Measurements from ENCODE around the gene SEMA6A.

The SEMA6A gene

DNA sequence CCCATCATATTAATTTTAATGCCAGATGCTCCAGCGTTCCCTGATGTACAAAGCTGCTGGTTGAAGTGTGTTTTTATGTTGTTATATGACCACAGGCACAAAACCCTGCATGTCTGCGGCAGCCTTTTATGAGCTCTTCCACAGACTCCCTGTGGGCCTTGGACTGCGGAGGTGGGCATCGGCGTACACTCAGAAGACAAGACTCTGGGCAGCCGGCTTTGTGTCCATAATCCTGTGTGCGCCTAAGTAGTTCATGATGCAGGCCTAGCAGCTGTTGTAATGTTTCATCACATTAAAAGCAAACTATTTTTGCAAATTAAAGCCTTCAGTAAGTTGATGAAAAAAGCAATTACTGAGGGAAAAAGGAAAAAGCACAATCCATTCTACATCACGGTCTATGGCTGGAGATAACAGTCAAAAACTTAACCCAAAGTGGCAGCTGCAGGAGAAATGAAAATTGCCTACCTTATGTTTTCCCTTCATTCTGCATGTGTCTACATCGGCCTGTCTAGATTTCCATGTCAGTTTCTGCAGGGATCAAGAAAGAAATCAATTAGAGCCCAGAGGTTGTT is 78.8 kb downstream of the SEMA6A start:
- no peak for DNase-seq (ENCODE audit: low read depth, low spot score)

- DNase-seq (ENCODE audit: low read depth, low spot score) = no peak
Observed at GRCh38 chr5:116494784-116495450, 79.7 kb downstream of the SEMA6A start.

DNA sequence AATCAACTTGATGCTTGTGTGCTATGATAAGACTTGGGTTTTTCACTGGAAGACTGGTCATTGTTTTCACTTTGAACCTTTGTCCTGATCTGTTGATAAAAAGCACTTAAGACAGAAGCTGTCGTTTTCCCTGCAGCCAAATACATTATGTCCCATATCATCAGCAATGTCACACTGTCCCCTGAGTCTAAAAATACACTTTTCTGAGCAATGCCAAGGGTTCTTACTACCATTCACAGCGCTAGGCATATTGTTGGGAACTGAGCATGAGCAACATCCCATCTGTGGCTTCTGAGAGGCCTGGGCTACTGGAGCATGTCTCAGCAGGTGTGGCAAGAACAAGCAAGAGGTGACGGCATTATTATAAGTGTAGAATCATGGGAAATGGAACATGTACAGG is 81.8 kb downstream of the SEMA6A start:
- DNase-seq (ENCODE audit: low read depth, low spot score) = no peak

DNA sequence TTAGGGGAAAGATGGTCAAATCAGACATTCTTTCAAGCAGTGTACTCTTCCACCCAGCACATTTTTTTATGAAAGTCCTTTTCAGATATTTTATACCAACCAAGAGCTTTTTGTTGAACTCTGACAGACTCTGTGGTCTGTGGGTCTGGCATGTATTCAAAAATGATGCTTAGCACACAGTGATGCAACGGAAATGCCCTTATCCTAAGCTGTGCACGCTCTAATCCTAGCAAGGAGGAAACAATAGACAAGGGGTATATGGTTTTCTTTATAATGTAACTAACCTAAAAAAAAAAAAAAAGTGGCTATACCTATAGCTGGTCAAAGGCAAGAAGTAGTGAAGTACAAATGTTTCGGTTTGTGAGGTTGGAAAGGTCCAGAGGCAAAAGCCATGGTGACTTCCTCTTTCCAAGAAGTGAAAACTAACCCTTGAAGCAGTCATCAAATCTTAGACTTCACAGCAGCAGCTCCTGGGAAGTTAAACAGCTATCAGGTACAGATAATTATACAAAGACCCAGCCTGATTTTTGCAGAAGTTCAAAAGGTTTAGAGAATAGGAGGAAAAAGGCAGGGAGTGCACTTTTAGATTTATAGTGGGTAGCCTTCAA is 82.5 kb downstream of the SEMA6A start:
- DNase-seq (ENCODE audit: low read depth, low spot score) = no peak

DNA sequence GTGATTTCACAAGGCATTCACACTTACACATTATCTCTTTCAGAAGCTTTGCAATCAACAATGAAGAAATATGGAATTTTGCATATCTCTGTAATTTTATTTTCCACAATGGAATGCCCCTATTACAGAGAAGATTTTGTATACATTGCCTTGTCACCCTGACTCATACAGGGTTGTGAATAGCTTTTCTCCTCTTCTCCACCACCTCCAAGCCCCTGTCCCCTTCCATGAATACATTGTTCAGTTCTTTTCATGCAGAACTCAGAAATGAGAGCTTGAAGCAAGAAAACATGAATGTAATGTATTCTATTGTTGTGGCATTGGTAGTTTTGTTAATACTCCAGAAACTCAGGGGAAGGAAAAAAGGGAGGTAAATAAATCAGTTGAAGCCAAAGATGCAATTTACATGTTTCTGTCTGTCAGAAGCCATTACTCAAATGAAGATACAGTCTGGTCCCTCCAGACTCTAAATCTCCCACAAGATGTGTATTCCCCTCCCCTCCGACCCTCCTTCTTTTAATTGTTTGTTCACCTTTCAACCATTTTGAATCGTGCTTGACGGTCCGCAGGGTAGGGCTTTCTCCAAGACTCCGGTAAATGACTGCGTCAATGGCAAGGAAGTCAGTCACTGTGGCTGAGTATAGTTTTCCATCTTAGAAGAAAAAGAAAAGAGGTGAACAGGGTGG is 86.1 kb downstream of the SEMA6A start:
- DNase-seq (ENCODE audit: low read depth, low spot score) = no peak

GRCh38 chr5:116487045-116487444 is 87.6 kb downstream of the SEMA6A start:
- no peak for DNase-seq (ENCODE audit: low read depth, low spot score)

GRCh38 chr5:116486588-116486987 is 88.0 kb downstream of the SEMA6A start:
- DNase-seq (ENCODE audit: low read depth, low spot score) = no peak

DNA sequence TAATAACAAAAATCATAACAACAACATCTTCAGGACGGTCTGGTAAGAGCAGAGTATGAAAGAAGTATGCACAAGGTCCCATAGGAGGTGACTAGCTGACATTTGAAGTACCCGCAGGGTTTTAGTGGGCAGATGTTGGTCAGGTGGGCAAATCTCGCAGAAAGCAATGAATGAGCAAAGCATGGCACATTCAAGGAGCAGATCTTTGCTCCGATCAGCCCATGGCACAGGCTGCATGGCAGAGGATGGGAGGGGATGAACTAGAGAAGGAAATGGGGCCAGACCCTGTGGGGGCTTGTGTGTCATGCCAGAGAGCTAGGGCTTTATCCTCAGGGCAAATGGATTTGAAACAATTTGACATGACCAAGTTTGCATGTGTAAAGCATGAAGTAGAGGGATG is 90.0 kb downstream of the SEMA6A start:
- DNase-seq (ENCODE audit: low read depth, low spot score) = no peak

- DNase-seq (ENCODE audit: low read depth, low spot score) = no peak
Observed at GRCh38 chr5:116482394-116482793, 92.2 kb downstream of the SEMA6A start.

- DNase-seq (ENCODE audit: low read depth, low spot score) = no peak
Observed at GRCh38 chr5:116480894-116481510, 93.6 kb downstream of the SEMA6A start.

- no peak for DNase-seq (ENCODE audit: low read depth, low spot score)
Observed at GRCh38 chr5:116479776-116480675, 94.6 kb downstream of the SEMA6A start.

DNA sequence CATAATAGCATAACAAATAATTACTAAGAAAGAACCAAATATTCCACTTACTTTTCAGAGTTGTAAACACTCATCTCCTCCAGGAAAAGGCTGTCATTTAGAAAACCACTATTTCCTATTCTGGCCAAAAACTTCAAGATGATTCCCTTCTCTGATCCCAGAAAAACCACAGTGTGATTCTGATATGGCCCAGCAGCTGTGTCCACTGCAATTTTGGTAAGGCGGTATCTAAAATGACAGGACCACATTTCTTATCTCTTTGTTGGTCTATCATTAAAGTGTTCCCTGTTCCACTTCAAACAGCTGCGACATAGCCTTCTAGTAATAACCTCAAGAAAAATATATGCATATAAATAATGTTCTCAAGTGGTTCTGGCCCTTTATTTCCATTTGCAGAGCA is 96.1 kb downstream of the SEMA6A start:
- DNase-seq (ENCODE audit: low read depth, low spot score) = no peak

- no peak for DNase-seq (ENCODE audit: low read depth, low spot score)
Observed at GRCh38 chr5:116476897-116477537, 97.6 kb downstream of the SEMA6A start.

DNA sequence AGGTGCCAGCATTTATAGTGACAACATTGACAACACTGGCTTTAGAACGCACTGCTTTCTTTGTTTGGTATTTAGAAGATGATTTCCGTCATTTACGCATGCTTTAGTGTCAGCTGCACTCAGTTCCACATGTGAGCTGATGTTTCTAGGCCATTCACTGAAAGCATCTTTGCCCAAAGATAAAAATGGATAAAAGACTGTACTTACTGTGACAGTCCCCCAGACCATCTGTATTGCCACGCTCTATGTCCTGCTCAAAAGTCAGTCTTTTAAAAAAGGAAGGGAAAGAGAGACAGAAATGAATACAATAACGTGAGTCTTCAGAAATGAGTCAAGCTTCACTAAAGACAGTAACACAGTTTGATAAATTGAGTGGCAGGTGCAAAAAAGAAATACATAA is 99.3 kb downstream of the SEMA6A start:
- no peak for DNase-seq (ENCODE audit: low read depth, low spot score)

DNA sequence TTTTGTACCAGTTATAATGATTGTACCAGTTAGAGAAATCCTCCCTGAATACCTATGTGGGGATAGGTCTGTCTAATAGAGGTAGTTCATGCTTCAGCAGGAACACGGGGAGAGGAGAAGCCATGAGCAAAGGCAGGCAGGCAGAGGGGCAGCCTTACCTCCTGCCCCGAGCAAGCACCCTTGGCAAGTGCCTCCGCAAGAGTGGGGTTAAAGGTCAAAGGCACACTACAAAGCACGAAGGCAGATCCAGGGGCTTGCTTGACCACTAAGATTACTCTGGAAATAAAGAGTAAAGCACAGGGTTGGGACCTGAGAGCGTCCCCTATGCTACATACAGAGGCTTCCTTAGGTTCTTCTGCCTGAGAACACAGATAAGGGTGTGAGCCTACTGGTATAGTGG is 100.9 kb downstream of the SEMA6A start:
- DNase-seq (ENCODE audit: low read depth, low spot score) = no peak

DNA sequence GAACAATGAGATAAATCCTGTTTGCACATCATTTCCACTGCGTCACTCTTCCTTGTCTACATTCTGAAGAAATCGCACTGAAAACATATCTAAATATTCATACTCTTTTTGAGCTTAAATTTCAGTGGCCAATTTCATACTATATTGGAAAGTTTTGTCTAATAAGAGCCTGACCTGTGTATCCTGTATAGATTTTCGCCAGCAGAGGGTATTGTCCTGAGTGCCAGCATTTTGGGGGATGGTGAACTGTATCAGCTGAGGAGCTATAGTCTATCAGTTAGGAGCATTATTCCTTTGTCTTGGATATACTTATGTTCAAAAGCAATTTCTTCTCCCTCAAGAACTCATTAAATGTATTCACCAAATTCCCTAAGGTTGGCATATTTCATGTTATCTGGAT is 102.3 kb downstream of the SEMA6A start:
- no peak for DNase-seq (ENCODE audit: low read depth, low spot score)

DNA sequence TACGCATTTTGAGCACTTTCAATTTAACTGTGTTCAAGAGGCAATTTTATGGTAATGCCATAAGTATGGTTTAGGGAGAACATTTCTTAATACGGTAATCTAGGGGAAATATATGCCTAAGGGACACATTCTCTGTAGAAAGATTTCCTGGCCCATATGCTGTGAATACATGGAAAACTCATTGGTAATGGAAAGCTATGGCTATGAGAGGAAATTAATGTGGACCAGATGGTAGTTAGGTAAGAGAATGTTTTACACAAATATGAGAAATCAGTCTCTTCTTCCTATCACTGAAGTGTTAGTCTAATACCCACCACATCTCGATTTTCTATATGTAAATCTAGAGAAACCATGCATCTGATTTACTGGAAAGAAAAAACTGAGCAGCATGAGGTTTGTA is 105.0 kb downstream of the SEMA6A start:
- no peak for DNase-seq (ENCODE audit: low read depth, low spot score)

GRCh38 chr5:116468583-116468982 is 106.0 kb downstream of the SEMA6A start:
- no peak for DNase-seq (ENCODE audit: low read depth, low spot score)

GRCh38 chr5:116467465-116467843 is 107.2 kb downstream of the SEMA6A start:
- no peak for DNase-seq (ENCODE audit: low read depth, low spot score)

DNA sequence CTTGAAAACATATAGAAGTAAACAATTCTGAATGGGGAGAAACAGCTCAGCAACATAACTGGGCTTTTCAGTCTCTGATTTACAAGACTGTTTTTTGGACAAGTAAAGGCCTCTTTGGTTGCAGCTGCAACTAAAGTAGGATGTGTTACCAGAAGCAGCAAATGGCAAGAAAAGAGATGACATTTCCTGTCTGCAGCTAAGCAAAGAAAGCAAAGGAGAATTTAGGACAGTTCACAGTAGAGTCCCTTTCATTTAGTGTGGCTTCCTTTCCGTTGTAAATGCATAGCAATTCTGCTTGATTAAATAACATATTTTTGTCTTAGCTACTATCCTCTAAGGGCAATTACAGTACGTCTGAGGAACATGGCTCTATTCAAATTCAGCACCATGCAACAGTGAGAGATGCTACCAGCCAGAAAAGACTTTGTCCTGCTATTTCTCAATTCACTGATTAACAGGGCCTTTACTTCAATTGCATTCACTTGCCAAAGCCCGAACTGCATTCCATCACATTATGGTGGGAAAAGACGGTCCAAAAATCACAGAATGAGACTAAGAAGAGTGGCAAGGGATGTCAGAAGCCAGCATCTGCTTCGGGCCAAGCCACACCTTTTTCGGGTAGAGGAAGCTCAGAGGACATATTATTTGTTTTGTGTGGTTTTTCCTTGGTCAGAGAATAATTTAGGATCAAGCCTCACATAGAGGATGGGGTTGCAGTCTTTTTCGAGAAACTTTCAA is 107.7 kb downstream of the SEMA6A start:
- no peak for DNase-seq (ENCODE audit: low read depth, low spot score)

Measured in ELF-1 (cell line).